ENCODE measurements around the gene FUT2.

DNA sequence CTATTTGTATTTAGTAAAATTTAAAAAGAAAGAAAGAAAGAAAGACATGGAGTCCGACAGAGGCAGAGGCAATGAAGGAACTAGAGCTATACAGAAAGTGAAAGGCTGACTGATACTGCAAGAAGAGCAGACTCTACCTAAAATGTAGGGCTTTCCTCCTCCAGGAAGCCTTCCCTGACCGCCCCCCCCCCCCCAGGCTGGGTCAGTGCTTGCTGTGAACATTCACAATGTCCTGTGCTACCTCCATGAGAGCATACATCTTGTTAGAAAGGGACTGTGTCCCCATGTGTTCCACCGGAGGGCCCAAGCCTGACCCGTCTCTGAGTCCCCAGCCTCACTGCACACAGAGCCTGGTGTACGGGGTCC is 44.1 kb upstream of the FUT2 start:
- TF ChIP-seq POLR2A (IDR thresholded peaks at IDR 0.05; ENCODE audit: low read depth, low read length) = no peak
- TF ChIP-seq RAD21 (IDR thresholded peaks at IDR 0.05; ENCODE audit: insufficient read depth, low read depth, low read length) = no peak
- TF ChIP-seq EP300 (IDR thresholded peaks at IDR 0.05; ENCODE audit: borderline replicate concordance in 1 of 2, control insufficient read depth in 1 of 2, low read depth in 2 of 2, low read length in 2 of 2) = no peak
- TF ChIP-seq NRF1 (conservative IDR thresholded peaks at IDR 0.05; ENCODE audit: low read depth, low read length) = no peak
- TF ChIP-seq EZH2 (IDR thresholded peaks at IDR 0.05; ENCODE audit: borderline replicate concordance, control insufficient read depth, low read depth, low read length) = no peak
- TF ChIP-seq ATF2 (IDR thresholded peaks at IDR 0.05; ENCODE audit: low read length) = no peak
- TF ChIP-seq, protein P1, sequence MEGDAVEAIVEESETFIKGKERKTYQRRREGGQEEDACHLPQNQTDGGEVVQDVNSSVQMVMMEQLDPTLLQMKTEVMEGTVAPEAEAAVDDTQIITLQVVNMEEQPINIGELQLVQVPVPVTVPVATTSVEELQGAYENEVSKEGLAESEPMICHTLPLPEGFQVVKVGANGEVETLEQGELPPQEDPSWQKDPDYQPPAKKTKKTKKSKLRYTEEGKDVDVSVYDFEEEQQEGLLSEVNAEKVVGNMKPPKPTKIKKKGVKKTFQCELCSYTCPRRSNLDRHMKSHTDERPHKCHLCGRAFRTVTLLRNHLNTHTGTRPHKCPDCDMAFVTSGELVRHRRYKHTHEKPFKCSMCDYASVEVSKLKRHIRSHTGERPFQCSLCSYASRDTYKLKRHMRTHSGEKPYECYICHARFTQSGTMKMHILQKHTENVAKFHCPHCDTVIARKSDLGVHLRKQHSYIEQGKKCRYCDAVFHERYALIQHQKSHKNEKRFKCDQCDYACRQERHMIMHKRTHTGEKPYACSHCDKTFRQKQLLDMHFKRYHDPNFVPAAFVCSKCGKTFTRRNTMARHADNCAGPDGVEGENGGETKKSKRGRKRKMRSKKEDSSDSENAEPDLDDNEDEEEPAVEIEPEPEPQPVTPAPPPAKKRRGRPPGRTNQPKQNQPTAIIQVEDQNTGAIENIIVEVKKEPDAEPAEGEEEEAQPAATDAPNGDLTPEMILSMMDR (IDR thresholded peaks at IDR 0.05 in 2 of 3, conservative IDR thresholded peaks at IDR 0.05 in 1 of 3; ENCODE audit: control insufficient read depth in 2 of 3, extremely low read depth in 1 of 3, insufficient read depth in 1 of 3, low read depth in 3 of 3, low read length in 3 of 3) = no peak
- TF ChIP-seq GABPA (IDR thresholded peaks at IDR 0.05; ENCODE audit: low read depth) = no peak

Measured in GM12878 (cell line).